DOHH2 (cell line): ENCODE data around the gene CDK5RAP3.

Source experiments
- H3F3A ChIP-seq: fragments of 200-600 bp; sonication (generic), shearing (Covaris generic); 2 replicates; pipeline ENCODE4 v1.6.0; 2016; ENCODE audit warnings: antibody characterized with exemption, mild to moderate bottlenecking; ENCODE audit not compliant: control insufficient read depth, insufficient read depth
- H3K27ac ChIP-seq: fragments of 200-600 bp; sonication (generic); 2 replicates; pipeline ENCODE4 v1.5.1; 2014; ENCODE audit warnings: low read depth, mild to moderate bottlenecking, low read length, moderate library complexity
- H3K27me3 ChIP-seq: fragments of 200-600 bp; sonication (generic); 2 replicates; pipeline ENCODE4 v1.6.1; 2014; ENCODE audit warnings: mild to moderate bottlenecking, low read length, mixed read lengths; ENCODE audit not compliant: control insufficient read depth
- H3K36me3 ChIP-seq: fragments of 200-600 bp; sonication (generic); 2 replicates; pipeline ENCODE4 v1.6.1; 2014; ENCODE audit warnings: mild to moderate bottlenecking, low read length, moderate library complexity, mixed read lengths; ENCODE audit not compliant: control insufficient read depth
- H3K4me1 ChIP-seq: fragments of 200-600 bp; sonication (generic); 2 replicates; pipeline ENCODE4 v1.6.1; 2014; ENCODE audit warnings: mild to moderate bottlenecking, low read length, mixed read lengths; ENCODE audit not compliant: control insufficient read depth
- H3K4me2 ChIP-seq: fragments of 200-600 bp; sonication (generic); 2 replicates; pipeline ENCODE4 v1.6.0; 2014; ENCODE audit warnings: mild to moderate bottlenecking, low read length, moderate library complexity
- H3K4me3 ChIP-seq: fragments of 200-600 bp; sonication (generic); 2 replicates; pipeline ENCODE4 v1.5.1; 2014; ENCODE audit warnings: mild to moderate bottlenecking, low read length, mixed read lengths
- H3K79me2 ChIP-seq: fragments of 200-600 bp; sonication (generic); 2 replicates; pipeline ENCODE4 v1.6.1; 2014; ENCODE audit warnings: mild to moderate bottlenecking, low read length, mixed read lengths; ENCODE audit not compliant: control insufficient read depth
- H3K9me2 ChIP-seq: fragments of 200-600 bp; sonication (generic); replicated peaks from 2 replicates; pipeline ENCODE4 v1.6.1; 2014; ENCODE audit warnings: mild to moderate bottlenecking, low read length, mixed read lengths; ENCODE audit not compliant: control insufficient read depth
- H3K9me3 ChIP-seq: fragments of 200-600 bp; sonication (generic); 2 replicates; pipeline ENCODE4 v1.6.1; 2014; ENCODE audit warnings: antibody characterized with exemption, low read length, mixed read lengths; ENCODE audit not compliant: control insufficient read depth, insufficient read depth
- H4K20me1 ChIP-seq: fragments of 200-600 bp; sonication (generic); 2 replicates; pipeline ENCODE4 v1.6.0; 2014; ENCODE audit warnings: low read depth, mild to moderate bottlenecking, antibody characterized with exemption, low read length, moderate library complexity; ENCODE audit not compliant: control insufficient read depth, insufficient read depth
- CTCF ChIP-seq: fragments of 200-600 bp; sonication (generic); IDR thresholded peaks from one replicate; pipeline ENCODE4 v1.5.1; 2014; ENCODE audit warnings: antibody characterized with exemption, mild to moderate bottlenecking, low read depth, low read length; ENCODE audit not compliant: poor library complexity, severe bottlenecking
- EZH2phosphoT487 ChIP-seq: fragments of 200-600 bp; sonication (generic); IDR thresholded peaks from 2 replicates; pipeline ENCODE4 v1.6.1; 2017; ENCODE audit warnings: borderline replicate concordance, mild to moderate bottlenecking, antibody characterized with exemption, low read length, moderate library complexity, mixed read lengths

Gene CDK5RAP3

GRCh38 chr17:48003417-48004151 is 32.7 kb downstream of the CDK5RAP3 start:
- Histone ChIP-seq H3K27ac (no peak overlapping the region), H3K9me2 (no peaks in the 10 kb centered on the region), H3K79me2 (no peaks in the 10 kb centered on the region), H3K27me3 (peaks cover 42% of the 10 kb centered on the region), H3K4me1 (peaks cover 15% of the 10 kb centered on the region), H3K4me2 (no peak overlapping the region), H3F3A (no peaks in the 10 kb centered on the region), H4K20me1 (no peaks in the 10 kb centered on the region), H3K4me3 (no peak overlapping the region), H3K9me3 (no peaks in the 10 kb centered on the region), H3K36me3 (no peaks in the 10 kb centered on the region)
- no peak for TF ChIP-seq CTCF
- TF ChIP-seq EZH2phosphoT487 = no peak

GRCh38 chr17:48004983-48005382 is 34.1 kb downstream of the CDK5RAP3 start:
- Histone ChIP-seq H3K4me3 (no peak overlapping the region), H3K27me3 (peaks cover 50% of the 10 kb centered on the region), H3K79me2 (no peaks in the 10 kb centered on the region), H3K9me2 (no peaks in the 10 kb centered on the region), H3K4me1 (peaks cover 15% of the 10 kb centered on the region), H3K9me3 (no peaks in the 10 kb centered on the region), H3F3A (no peaks in the 10 kb centered on the region), H4K20me1 (no peaks in the 10 kb centered on the region), H3K4me2 (no peak overlapping the region), H3K27ac (no peak overlapping the region), H3K36me3 (no peaks in the 10 kb centered on the region)
- TF ChIP-seq CTCF = no peak
- TF ChIP-seq EZH2phosphoT487 = no peak

GRCh38 chr17:48006936-48007709 is 36.2 kb downstream of the CDK5RAP3 start:
- no peaks in the 10 kb centered on the region for H4K20me1 ChIP-seq
- TF ChIP-seq EZH2phosphoT487 (no peak), CTCF (no peak)
- H3K27ac ChIP-seq = no peak overlapping the region
- no peaks in the 10 kb centered on the region for H3K9me3 ChIP-seq
- no peaks in the 10 kb centered on the region for H3K9me2 ChIP-seq
- H3K36me3 ChIP-seq = no peaks in the 10 kb centered on the region
- peaks cover 22% of the 10 kb centered on the region for H3K4me1 ChIP-seq
- peaks cover 64% of the 10 kb centered on the region for H3K27me3 ChIP-seq
- H3F3A ChIP-seq = peaks cover 4% of the 10 kb centered on the region
- no peaks in the 10 kb centered on the region for H3K79me2 ChIP-seq
- H3K4me3 ChIP-seq = no peak overlapping the region
- no peak overlapping the region for H3K4me2 ChIP-seq
